ENCODE measurements around the gene LRCH1.

LRCH1 gene

GRCh38 chr13:46745706-46746105 lies 192.7 kb downstream of the LRCH1 start:
- H3K27me3 ChIP-seq (replicated peaks in 2 of 5; ENCODE audit: control insufficient read depth in 4 of 5, insufficient read depth in 5 of 5, low read length in 4 of 5), result peaks cover 0 to 2% (median 0%) of the 10 kb centered on the region in 5 experiments
- peaks cover 15 to 66% (median 44%) of the 10 kb centered on the region in 4 experiments for H3K36me3 ChIP-seq (ENCODE audit: control insufficient read depth in 4 of 4, insufficient read depth in 4 of 4, low read length in 3 of 4)
- H3K4me1 ChIP-seq (ENCODE audit: control extremely low read depth in 1 of 4, control insufficient read depth in 4 of 4, insufficient read depth in 4 of 4, low read length in 3 of 4), result peaks cover 0 to 22% (median 8%) of the 10 kb centered on the region in 4 experiments
- peak overlapping the region in 1 of 7 experiments; percentile 11 for H3K4me3 ChIP-seq (ENCODE audit: control insufficient read depth in 1 of 7, extremely low read depth in 1 of 7, insufficient read depth in 4 of 7, low read depth in 2 of 7, low read length in 6 of 7)
- H3K9me3 ChIP-seq (ENCODE audit: control extremely low read depth in 1 of 5, control insufficient read depth in 4 of 5, insufficient read depth in 2 of 5, low read depth in 1 of 5, low read length in 4 of 5), result peaks cover 0 to 10% (median 3%) of the 10 kb centered on the region in 5 experiments
- ChIA-PET CTCF (interaction anchor here (0.6 to 1.4 kb wide), 2 partner anchors 9 to 21 kb away, joined by 3 to 4 read pairs; no protein-coding TSS in a partner anchor), POLR2A (no interaction called here)
- no peak overlapping the region for H3K27ac ChIP-seq (ENCODE audit: insufficient read depth in 1 of 2, low read depth in 1 of 2, low read length in 2 of 2, poor library complexity in 1 of 2, severe bottlenecking in 2 of 2)
- peak in 2 of 3 donors; percentile 71 to 74 for DNase-seq
- WGBS (ENCODE audit: insufficient coverage), result 33% methylated on average over 2 of the region's 4 CpGs

- ChIA-PET POLR2A (no interaction called here), CTCF (interaction anchor here (0.6 kb wide), 1 partner anchor 46 kb away, joined by 3 read pairs; no protein-coding TSS in a partner anchor)
- Histone ChIP-seq H3K36me3 (ENCODE audit: control insufficient read depth in 4 of 4, insufficient read depth in 4 of 4, low read length in 3 of 4) (peaks cover 12 to 58% (median 37%) of the 10 kb centered on the region in 4 experiments), H3K9me3 (ENCODE audit: control extremely low read depth in 1 of 5, control insufficient read depth in 4 of 5, insufficient read depth in 2 of 5, low read depth in 1 of 5, low read length in 4 of 5) (peaks cover 0 to 10% (median 3%) of the 10 kb centered on the region in 5 experiments), H3K4me1 (ENCODE audit: control extremely low read depth in 1 of 4, control insufficient read depth in 4 of 4, insufficient read depth in 4 of 4, low read length in 3 of 4) (peaks cover 7 to 36% (median 19%) of the 10 kb centered on the region in 4 experiments), H3K27ac (ENCODE audit: insufficient read depth in 1 of 2, low read depth in 1 of 2, low read length in 2 of 2, poor library complexity in 1 of 2, severe bottlenecking in 2 of 2) (no peak overlapping the region), H3K4me3 (ENCODE audit: control insufficient read depth in 1 of 7, extremely low read depth in 1 of 7, insufficient read depth in 4 of 7, low read depth in 2 of 7, low read length in 6 of 7) (no peak overlapping the region), H3K27me3 (replicated peaks in 2 of 5; ENCODE audit: control insufficient read depth in 4 of 5, insufficient read depth in 5 of 5, low read length in 4 of 5) (peaks cover 0 to 2% (median 0%) of the 10 kb centered on the region in 5 experiments)
- 97% methylated on average over 8 of the region's 8 CpGs for WGBS (ENCODE audit: insufficient coverage)
- no peak for DNase-seq
Measured at GRCh38 chr13:46747031-46747820, 194.3 kb downstream of the LRCH1 start.

GRCh38 chr13:46748300-46748699 lies 195.3 kb downstream of the LRCH1 start:
- Histone ChIP-seq H3K9me3 (ENCODE audit: control extremely low read depth in 1 of 5, control insufficient read depth in 4 of 5, insufficient read depth in 2 of 5, low read depth in 1 of 5, low read length in 4 of 5) (peaks cover 0 to 10% (median 3%) of the 10 kb centered on the region in 5 experiments), H3K4me3 (ENCODE audit: control insufficient read depth in 1 of 7, extremely low read depth in 1 of 7, insufficient read depth in 4 of 7, low read depth in 2 of 7, low read length in 6 of 7) (no peak overlapping the region), H3K27me3 (replicated peaks in 2 of 5; ENCODE audit: control insufficient read depth in 4 of 5, insufficient read depth in 5 of 5, low read length in 4 of 5) (peaks cover 0 to 2% (median 0%) of the 10 kb centered on the region in 5 experiments), H3K4me1 (ENCODE audit: control extremely low read depth in 1 of 4, control insufficient read depth in 4 of 4, insufficient read depth in 4 of 4, low read length in 3 of 4) (peaks cover 13 to 40% (median 22%) of the 10 kb centered on the region in 4 experiments), H3K36me3 (ENCODE audit: control insufficient read depth in 4 of 4, insufficient read depth in 4 of 4, low read length in 3 of 4) (peaks cover 12 to 51% (median 34%) of the 10 kb centered on the region in 4 experiments), H3K27ac (ENCODE audit: insufficient read depth in 1 of 2, low read depth in 1 of 2, low read length in 2 of 2, poor library complexity in 1 of 2, severe bottlenecking in 2 of 2) (no peak overlapping the region)
- 55% methylated on average over 4 of the region's 4 CpGs for WGBS (ENCODE audit: insufficient coverage)
- ChIA-PET POLR2A (no interaction called here), CTCF (interaction anchor here (0.6 kb wide), 1 partner anchor 45 kb away, joined by 3 read pairs; no protein-coding TSS in a partner anchor)
- DNase-seq, result peak in 2 of 3 donors; percentile 58 to 69

GRCh38 chr13:46749951-46750350 lies 197.0 kb downstream of the LRCH1 start:
- ChIA-PET POLR2A (interaction anchor here (0.6 kb wide), 1 partner anchor 11 kb away, joined by 5 read pairs; no protein-coding TSS in a partner anchor), CTCF (interaction anchor here (1.3 kb wide), 1 partner anchor 28 kb away, joined by 3 read pairs; no protein-coding TSS in a partner anchor)
- DNase-seq, result no peak
- WGBS (ENCODE audit: insufficient coverage), result 100% methylated on average over 2 of the region's 2 CpGs
- H3K9me3 ChIP-seq (ENCODE audit: control extremely low read depth in 1 of 5, control insufficient read depth in 4 of 5, insufficient read depth in 2 of 5, low read depth in 1 of 5, low read length in 4 of 5), result peaks cover 0 to 10% (median 3%) of the 10 kb centered on the region in 5 experiments
- H3K4me3 ChIP-seq (ENCODE audit: control insufficient read depth in 1 of 7, extremely low read depth in 1 of 7, insufficient read depth in 4 of 7, low read depth in 2 of 7, low read length in 6 of 7), result no peak overlapping the region
- peaks cover 12 to 41% (median 27%) of the 10 kb centered on the region in 4 experiments for H3K36me3 ChIP-seq (ENCODE audit: control insufficient read depth in 4 of 4, insufficient read depth in 4 of 4, low read length in 3 of 4)
- H3K27ac ChIP-seq (ENCODE audit: insufficient read depth in 1 of 2, low read depth in 1 of 2, low read length in 2 of 2, poor library complexity in 1 of 2, severe bottlenecking in 2 of 2), result no peak overlapping the region
- H3K27me3 ChIP-seq (replicated peaks in 2 of 5; ENCODE audit: control insufficient read depth in 4 of 5, insufficient read depth in 5 of 5, low read length in 4 of 5), result peaks cover 0 to 14% (median 2%) of the 10 kb centered on the region in 5 experiments
- H3K4me1 ChIP-seq (ENCODE audit: control extremely low read depth in 1 of 4, control insufficient read depth in 4 of 4, insufficient read depth in 4 of 4, low read length in 3 of 4), result peaks cover 13 to 37% (median 21%) of the 10 kb centered on the region in 4 experiments

GRCh38 chr13:46751811-46752635 lies 199.1 kb downstream of the LRCH1 start:
- peaks cover 0 to 17% (median 5%) of the 10 kb centered on the region in 5 experiments for H3K27me3 ChIP-seq (replicated peaks in 2 of 5; ENCODE audit: control insufficient read depth in 4 of 5, insufficient read depth in 5 of 5, low read length in 4 of 5)
- peaks cover 6 to 22% (median 14%) of the 10 kb centered on the region in 4 experiments for H3K36me3 ChIP-seq (ENCODE audit: control insufficient read depth in 4 of 4, insufficient read depth in 4 of 4, low read length in 3 of 4)
- ChIA-PET CTCF (interaction anchor here (0.7 to 1.6 kb wide), 4 partner anchors 10 to 585 kb away, joined by 3 to 4 read pairs (median 3); no protein-coding TSS in a partner anchor), POLR2A (interaction anchor here (0.6 kb wide), 2 partner anchors 15 to 1238 kb away, joined by 3 read pairs; no protein-coding TSS in a partner anchor)
- no peak overlapping the region for H3K27ac ChIP-seq (ENCODE audit: insufficient read depth in 1 of 2, low read depth in 1 of 2, low read length in 2 of 2, poor library complexity in 1 of 2, severe bottlenecking in 2 of 2)
- WGBS (ENCODE audit: insufficient coverage), result 24% methylated on average over 5 of the region's 7 CpGs
- peaks cover 13 to 41% (median 22%) of the 10 kb centered on the region in 4 experiments for H3K4me1 ChIP-seq (ENCODE audit: control extremely low read depth in 1 of 4, control insufficient read depth in 4 of 4, insufficient read depth in 4 of 4, low read length in 3 of 4)
- H3K4me3 ChIP-seq (ENCODE audit: control insufficient read depth in 1 of 7, extremely low read depth in 1 of 7, insufficient read depth in 4 of 7, low read depth in 2 of 7, low read length in 6 of 7), result peak overlapping the region in 2 of 7 experiments; percentile 3 to 6
- no peaks in the 10 kb centered on the region for H3K9me3 ChIP-seq (ENCODE audit: control extremely low read depth in 1 of 5, control insufficient read depth in 4 of 5, insufficient read depth in 2 of 5, low read depth in 1 of 5, low read length in 4 of 5)
- DNase-seq, result peak; percentile 73 to 97 (median 95)

GRCh38 chr13:46753137-46753536 lies 200.2 kb downstream of the LRCH1 start:
- Histone ChIP-seq H3K27me3 (replicated peaks in 2 of 5; ENCODE audit: control insufficient read depth in 4 of 5, insufficient read depth in 5 of 5, low read length in 4 of 5) (peaks cover 0 to 17% (median 5%) of the 10 kb centered on the region in 5 experiments), H3K36me3 (ENCODE audit: control insufficient read depth in 4 of 4, insufficient read depth in 4 of 4, low read length in 3 of 4) (peaks cover 4 to 16% (median 10%) of the 10 kb centered on the region in 4 experiments), H3K4me1 (ENCODE audit: control extremely low read depth in 1 of 4, control insufficient read depth in 4 of 4, insufficient read depth in 4 of 4, low read length in 3 of 4) (peaks cover 13 to 46% (median 24%) of the 10 kb centered on the region in 4 experiments), H3K4me3 (ENCODE audit: control insufficient read depth in 1 of 7, extremely low read depth in 1 of 7, insufficient read depth in 4 of 7, low read depth in 2 of 7, low read length in 6 of 7) (no peak overlapping the region), H3K9me3 (ENCODE audit: control extremely low read depth in 1 of 5, control insufficient read depth in 4 of 5, insufficient read depth in 2 of 5, low read depth in 1 of 5, low read length in 4 of 5) (no peaks in the 10 kb centered on the region), H3K27ac (ENCODE audit: insufficient read depth in 1 of 2, low read depth in 1 of 2, low read length in 2 of 2, poor library complexity in 1 of 2, severe bottlenecking in 2 of 2) (no peak overlapping the region)
- CTCF ChIA-PET, result interaction anchor here (1.1 kb wide), 1 partner anchor 31 kb away, joined by 3 read pairs; no protein-coding TSS in a partner anchor
- POLR2A ChIA-PET, result no interaction called here
- no CpG with 5 or more reads among the region's 5 CpGs for WGBS (ENCODE audit: insufficient coverage)
- DNase-seq, result no peak

Data from common myeloid progenitor, CD34-positive (primary cell).